PC-9 (cell line): ENCODE results near the gene GLS.

Experiments
- EZH2 ChIP-seq: fragments of 200-600 bp; sonication (generic); IDR thresholded peaks from 2 replicates; pipeline ENCODE4 v1.8.0; 2017; ENCODE audit warnings: antibody characterized with exemption, low read depth
- TF ChIP-seq, protein P1 (sequence below): fragments of 200-600 bp; sonication (generic); conservative IDR thresholded peaks from 2 replicates; pipeline ENCODE4 v1.6.1; 2017; ENCODE audit warnings: mixed run types, antibody characterized with exemption, mild to moderate bottlenecking, moderate library complexity

DNA sequence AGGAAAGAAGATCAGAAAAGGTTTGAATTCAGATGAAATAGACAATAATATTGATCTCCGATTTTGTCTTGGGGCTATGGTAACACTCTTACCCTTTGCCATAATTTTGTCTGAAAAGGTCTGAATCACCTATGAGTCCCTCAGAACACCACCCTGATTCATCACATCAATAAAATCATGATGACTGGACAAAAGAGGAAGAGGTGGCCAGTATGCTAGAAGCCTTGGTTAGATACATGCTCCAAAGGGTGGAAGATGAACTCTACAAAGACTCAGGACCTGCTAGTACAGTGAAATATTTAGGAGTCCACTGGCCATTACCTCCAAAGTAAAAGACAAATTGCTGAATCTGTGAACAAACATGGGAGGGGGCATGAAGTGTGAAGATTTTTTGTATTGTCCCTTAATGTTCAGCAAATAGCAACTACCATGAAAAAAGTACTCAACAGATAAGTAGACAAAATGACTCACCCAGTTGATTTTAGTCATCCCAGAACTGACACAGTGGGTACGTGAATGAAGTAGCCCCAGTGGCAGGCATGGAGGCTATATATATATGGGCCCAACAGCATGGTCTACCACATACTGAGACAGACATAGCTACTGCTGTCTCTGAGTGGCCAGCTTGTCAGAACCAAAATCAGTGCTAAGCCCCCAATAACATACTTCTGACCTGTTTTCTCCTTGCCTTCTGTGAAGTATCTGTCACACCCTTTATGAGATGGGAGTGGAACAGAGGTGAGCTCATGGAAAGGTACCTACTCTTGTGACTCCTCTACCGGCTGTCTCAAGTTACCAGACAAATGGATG, 36.5 kb upstream of the GLS start:
- TF ChIP-seq, protein P1, sequence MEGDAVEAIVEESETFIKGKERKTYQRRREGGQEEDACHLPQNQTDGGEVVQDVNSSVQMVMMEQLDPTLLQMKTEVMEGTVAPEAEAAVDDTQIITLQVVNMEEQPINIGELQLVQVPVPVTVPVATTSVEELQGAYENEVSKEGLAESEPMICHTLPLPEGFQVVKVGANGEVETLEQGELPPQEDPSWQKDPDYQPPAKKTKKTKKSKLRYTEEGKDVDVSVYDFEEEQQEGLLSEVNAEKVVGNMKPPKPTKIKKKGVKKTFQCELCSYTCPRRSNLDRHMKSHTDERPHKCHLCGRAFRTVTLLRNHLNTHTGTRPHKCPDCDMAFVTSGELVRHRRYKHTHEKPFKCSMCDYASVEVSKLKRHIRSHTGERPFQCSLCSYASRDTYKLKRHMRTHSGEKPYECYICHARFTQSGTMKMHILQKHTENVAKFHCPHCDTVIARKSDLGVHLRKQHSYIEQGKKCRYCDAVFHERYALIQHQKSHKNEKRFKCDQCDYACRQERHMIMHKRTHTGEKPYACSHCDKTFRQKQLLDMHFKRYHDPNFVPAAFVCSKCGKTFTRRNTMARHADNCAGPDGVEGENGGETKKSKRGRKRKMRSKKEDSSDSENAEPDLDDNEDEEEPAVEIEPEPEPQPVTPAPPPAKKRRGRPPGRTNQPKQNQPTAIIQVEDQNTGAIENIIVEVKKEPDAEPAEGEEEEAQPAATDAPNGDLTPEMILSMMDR = no peak
- no peak for TF ChIP-seq EZH2
